GM12873 (cell line): Measurements from ENCODE around the gene EMC9.

Source experiments
- CTCF ChIP-seq: IDR thresholded peaks from 2 replicates; pipeline ENCODE4 v1.5.1; 2012; ENCODE audit warnings: low read depth, mild to moderate bottlenecking, moderate library complexity, low read length, control low read depth; ENCODE audit not compliant: insufficient read depth; ENCODE audit errors: missing control alignments

EMC9 gene

GRCh38 chr14:24137529-24138395 is 3.6 kb downstream of the EMC9 start:
- TF ChIP-seq CTCF, result no peak

GRCh38 chr14:24136684-24137528 is 4.5 kb downstream of the EMC9 start:
- no peak for TF ChIP-seq CTCF

- no peak for TF ChIP-seq CTCF
These were observed 5.3 kb downstream of the EMC9 start, which contains the start of gene PSME1 for GRCh38 chr14:24135834-24136683. Gene PSME1 (plus strand): TSS chr14:24136194. CDS start chr14:24136263, 69 bp downstream.

GRCh38 chr14:24135584-24135833 is 5.9 kb downstream of the EMC9 start:
- no peak for TF ChIP-seq CTCF

GRCh38 chr14:24133735-24134134 is 7.7 kb downstream of the EMC9 start:
- TF ChIP-seq CTCF, result no peak

- no peak for TF ChIP-seq CTCF
These were observed 8.4 kb downstream of the EMC9 start for GRCh38 chr14:24132976-24133375.
